HG03354 (cell line): ENCODE results near the gene PLAAT1.

Experiments used
- ATAC-seq: cut with Tn5 transposase; IDR thresholded peaks from one replicate; pipeline ENCODE4 v1.9.1; 2021; ENCODE audit warnings: mild to moderate bottlenecking; ENCODE audit not compliant: unreplicated experiment, poor library complexity, severe bottlenecking

The PLAAT1 gene

DNA sequence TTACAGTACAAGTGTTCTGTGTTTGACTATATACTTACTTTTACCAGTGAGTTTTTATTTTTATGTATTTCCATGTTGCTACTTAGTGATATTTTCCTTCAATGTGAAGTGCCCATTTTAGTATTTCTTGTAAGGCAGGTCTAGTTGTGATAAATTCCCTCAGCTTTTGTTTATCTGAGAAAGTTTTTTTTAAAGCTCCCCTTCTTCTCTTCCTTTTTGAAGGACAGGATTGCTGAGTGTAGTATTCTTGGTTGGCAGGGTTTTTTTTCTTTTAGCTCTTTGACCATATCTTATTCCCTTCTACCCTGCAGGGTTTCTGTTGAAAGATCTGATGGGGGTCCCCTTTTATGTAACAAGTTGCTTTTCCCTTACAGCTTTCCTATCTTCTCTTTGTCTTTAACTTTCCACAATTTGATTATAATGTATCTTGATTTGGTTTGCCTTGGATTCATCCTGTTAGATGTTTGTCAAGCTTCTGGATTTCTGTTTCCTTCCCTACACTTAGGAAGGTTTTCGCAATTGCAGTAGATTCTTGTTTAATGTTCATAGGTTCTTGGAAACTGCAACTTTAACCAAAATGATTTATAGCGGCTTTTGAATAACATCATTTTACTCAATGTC is 7.9 kb downstream of the PLAAT1 start:
- ATAC-seq, result no peak

- no peak for ATAC-seq
These were observed 9.5 kb downstream of the PLAAT1 start for GRCh38 chr3:193250492-193250891.

DNA sequence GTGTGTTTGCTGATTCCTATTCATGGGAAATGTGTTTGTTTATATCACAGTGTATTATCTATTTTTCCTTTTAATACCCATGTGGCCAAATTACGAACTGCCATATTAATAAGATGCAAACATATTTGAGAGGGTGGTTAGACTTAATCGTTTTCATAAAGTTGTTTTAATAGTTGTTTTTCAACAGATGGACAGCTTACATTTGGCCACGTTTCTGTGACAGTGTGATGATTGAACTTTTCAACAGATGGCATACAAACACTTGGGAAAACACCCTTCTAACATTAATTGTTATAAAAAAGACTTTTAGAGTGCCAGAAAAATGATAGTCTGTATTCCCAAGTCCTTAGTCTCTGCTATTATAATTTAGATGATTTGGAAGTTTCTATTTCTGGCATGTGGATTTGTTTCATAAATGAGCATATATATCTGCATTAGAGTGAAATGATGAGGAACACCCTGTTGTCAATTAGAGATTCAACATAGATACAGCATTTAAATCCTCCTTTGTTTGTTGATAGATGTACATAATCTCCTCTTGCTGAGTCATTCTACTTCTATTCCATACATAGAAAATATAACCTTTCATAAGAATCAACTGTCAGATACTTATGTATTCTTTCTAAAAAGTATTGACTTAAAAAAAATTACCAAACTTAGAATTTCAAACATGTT is 13.1 kb downstream of the PLAAT1 start:
- no peak for ATAC-seq

GRCh38 chr3:193261970-193262369 is 20.9 kb downstream of the PLAAT1 start:
- no peak for ATAC-seq

- ATAC-seq, result no peak
These were observed 21.7 kb downstream of the PLAAT1 start for GRCh38 chr3:193262707-193263106.

GRCh38 chr3:193269343-193270028 is 28.5 kb downstream of the PLAAT1 start:
- no peak for ATAC-seq

- no peak for ATAC-seq
These were observed 29.4 kb downstream of the PLAAT1 start for GRCh38 chr3:193270451-193270850.

DNA sequence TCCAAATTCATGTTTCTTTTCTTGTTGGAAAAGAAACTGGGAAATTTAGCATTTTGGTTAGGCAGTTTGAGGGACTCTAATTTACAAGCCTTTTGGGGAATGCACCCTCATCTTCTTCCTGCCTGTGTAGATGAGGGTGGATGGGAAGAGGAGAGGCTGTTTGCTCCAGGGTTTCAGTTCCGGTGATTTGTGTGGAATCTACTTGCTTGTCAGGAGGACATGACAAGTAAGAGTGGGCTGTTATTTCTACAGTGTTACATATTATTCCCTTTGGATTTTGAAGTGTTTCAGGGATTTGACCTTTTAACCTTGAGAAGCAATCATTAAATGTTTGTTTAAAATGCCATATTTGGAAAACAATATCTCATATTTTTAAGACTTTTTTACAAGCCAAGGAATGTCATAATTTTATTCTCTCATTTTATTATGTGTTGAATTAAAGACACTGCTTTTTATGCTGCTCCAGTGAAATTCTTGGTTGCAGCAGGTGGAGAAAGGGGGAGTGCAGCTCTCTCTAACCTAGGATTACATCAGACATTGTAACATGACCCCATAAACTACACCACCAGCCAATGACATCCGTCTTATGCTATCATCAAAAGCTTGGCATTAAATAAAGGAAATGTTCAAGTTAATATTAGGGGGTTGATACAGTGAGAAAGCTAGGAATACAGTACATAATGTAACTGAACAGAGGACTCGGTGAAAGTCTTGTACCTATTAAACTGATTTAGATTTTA is 30.2 kb downstream of the PLAAT1 start:
- ATAC-seq, result no peak

GRCh38 chr3:193292386-193292785 is 51.4 kb downstream of the PLAAT1 start:
- ATAC-seq, result no peak

DNA sequence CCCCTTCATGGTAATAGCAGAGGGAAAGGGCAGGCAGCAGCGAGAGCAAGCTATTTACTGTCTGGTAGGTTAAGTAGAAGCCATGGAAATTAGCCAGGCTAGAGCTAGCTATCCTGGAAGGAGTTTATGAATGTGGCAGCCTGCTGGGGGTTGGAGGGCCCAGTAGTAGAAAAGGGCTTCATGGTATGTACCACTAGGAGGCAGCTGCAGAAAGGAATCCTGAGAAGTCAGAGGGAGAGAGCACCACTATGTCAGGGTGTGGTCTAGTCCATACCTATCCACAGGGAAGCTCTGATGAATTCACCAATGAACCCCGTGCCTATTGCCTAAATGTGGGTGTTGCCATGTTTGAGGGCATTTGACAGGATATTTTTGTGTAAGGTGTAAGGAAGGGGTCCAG is 55.0 kb downstream of the PLAAT1 start:
- no peak for ATAC-seq

DNA sequence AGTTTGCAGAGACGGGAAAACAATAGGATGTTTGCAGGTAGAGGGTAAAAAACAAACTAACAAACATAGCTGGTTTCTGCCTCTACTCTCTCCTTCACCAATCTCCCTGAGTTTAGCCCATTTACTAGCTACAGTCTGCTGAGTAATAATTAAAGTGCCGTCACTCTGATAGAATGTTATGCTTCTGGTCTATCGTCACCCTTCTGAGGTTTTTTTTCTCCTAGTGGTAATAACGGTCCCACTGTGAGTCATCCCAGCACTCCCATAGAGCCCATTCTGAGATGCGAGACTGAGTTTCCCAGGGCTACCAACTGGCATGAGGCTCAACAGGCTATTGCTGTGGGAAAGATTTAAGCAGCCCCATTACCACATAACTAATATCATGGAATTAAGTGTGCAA is 56.4 kb downstream of the PLAAT1 start:
- no peak for ATAC-seq

DNA sequence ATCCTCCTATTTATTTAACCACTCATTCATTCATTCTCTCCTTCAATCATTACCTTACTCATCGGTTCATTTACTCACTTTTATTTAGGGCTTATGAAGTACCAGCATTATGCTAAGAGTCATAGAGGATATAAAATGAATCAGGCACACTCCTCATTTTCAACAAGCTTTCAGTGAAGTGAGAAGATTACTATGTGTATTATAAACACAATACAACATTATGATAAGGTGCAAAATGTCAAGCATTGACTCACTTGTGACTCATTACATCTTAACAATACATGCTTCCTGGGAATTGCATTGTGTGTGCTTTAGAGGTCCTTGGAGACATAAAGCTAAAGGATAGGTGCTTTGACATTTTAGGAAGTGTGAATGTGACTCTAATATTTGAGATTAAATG is 60.4 kb downstream of the PLAAT1 start:
- no peak for ATAC-seq

DNA sequence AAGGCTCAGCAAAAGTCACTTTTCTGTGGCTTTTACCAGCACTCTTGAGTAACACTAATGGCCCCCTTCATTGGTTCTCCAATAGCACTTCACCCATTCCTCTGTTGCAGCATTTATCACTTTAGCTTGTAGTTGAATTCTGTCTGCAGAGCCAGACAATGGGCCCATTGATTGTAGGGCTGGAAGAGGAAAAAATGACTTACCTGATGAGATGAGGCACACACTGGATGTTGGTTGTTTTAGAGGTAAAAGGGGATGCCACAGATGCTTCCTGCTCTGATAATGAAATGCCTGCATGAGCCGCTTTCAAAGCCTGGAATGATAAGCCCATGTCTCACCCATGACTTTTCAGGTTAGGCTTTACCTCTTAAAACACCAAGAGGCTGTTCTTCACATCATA is 64.3 kb downstream of the PLAAT1 start:
- ATAC-seq, result no peak

- ATAC-seq, result no peak
These were observed 70.1 kb downstream of the PLAAT1 start for GRCh38 chr3:193310914-193311723.

DNA sequence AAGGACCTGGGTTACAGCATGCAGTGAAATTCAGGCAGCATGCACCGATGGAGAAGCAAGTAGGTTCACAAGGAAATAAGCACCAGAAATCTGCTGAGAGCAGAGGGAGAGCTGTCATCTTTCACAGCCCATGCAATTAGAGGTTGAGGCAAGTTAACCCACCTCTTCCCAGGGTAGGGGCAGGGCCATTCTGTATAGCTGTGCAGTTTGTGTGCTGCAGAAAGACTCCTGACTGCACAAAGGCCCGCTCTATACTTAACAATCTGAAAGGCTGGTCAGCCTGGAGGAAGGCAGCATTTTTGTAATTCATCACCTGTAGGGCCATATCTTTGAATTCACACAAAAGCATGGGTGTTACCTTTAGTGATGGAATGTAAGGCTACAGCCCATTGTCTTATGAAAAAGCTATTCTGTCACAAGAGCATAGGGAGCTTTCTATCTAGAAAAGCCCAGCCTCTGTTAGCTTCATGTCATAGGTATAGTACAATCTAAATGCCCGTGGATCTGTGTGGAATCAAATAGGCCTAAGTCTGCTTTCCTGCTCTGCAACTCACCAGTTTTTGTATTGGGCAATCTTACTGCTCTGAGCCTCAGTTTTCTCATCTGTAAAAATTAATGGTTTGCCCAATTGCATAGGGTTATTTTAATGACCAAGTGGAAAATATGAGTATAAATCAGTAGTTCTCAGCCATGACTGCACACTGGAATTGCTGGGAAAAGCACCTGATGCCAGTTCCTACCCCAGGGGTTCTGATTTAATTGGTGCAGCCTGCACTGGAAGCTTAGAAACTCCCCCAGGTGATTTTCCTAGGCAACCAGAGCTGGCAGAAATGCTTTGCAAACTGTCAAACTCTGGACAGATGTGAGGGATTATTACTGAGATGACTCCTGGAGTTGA is 72.3 kb downstream of the PLAAT1 start:
- ATAC-seq, result no peak

DNA sequence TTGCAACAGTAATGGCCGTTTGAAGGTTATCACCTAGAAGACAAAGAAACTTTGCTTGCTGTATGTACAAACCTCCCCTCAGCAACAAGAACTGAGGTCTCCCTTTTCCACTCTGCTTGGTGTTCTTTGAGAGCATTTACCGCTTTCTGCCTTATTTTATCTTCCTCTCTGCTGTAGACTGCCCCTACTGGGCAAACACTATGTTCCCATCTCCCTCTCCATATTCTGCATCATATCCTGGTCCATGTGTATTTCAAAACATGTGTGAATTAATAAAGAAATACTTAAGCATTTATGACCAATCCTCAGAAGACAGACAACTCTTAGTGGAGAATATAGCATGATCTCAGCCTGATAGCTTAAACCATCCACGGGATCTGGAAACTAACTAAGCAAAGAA is 73.1 kb downstream of the PLAAT1 start:
- ATAC-seq, result no peak

DNA sequence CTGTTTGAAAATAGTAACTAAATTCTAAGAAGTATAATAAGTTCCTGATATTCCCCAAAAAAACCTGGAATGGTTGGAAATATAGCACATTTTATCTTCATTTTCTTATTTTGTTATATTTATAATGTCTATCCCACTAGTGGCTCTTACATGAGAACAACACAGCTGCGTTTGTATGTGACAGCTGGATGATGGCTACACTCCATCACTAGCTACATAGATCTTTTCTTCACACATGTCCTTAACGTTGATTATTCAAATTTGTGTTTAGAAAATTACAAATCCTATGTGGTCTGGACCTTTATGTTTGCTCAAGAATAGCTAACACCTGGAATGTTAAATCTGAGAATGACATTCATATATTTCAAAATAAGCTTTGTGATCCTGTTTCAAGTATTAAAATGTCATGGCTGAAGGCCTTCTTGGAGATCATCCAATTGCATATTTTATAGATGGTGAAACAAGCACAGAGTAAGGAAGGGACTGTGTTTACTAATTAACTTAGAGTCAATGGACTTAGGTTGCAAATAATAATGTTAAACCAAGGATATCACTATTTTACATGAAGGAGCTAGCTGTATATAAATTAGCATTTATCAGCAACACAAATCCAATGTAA is 76.8 kb downstream of the PLAAT1 start:
- no peak for ATAC-seq
